HG02798 (cell line): ENCODE data around the gene WDR82.
A peak's percentile ranks its signal among the peaks of the same experiment; 100 is the strongest.

ENCODE experiments used
- ATAC-seq: cut with Tn5 transposase; IDR thresholded peaks from one replicate; pipeline ENCODE4 v1.9.1; 2021; ENCODE audit warnings: mild to moderate bottlenecking; ENCODE audit not compliant: unreplicated experiment, poor library complexity

Gene WDR82, protein sequence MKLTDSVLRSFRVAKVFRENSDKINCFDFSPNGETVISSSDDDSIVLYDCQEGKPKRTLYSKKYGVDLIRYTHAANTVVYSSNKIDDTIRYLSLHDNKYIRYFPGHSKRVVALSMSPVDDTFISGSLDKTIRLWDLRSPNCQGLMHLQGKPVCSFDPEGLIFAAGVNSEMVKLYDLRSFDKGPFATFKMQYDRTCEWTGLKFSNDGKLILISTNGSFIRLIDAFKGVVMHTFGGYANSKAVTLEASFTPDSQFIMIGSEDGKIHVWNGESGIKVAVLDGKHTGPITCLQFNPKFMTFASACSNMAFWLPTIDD

DNA sequence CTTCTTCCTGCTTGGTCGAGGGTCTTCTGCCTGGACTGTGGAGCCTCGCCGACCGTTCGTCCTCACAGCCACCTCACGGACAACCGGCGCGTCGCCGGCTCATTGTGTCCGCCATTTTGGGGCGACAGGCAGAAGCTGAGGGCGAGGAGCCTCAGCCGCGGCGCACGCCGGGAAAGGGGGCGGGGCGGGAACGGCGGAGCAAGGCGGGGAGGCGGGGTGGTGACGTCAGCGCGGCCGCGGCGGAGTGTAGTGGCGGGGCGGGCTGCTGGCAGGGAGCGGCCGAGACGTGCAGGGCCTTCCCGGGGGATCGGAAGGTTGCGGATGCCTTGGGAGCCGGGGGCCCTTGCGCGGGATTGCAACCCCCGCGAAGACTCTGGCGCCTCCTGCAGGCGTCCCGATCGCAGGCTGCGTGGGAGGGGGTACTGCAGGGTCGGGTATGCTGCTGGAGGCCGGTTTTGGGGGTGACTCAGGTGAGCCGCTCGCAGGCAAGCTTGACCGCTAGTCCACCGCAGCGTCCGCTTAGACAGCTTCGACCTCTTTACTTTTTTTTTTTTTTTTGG, at the start of gene WDR82:
Gene WDR82 (minus strand): TSS at position 140 of the 560 bp plus-strand sequence. CDS start 288 bp downstream, outside the sequence.
- peak; percentile 91 for ATAC-seq

DNA sequence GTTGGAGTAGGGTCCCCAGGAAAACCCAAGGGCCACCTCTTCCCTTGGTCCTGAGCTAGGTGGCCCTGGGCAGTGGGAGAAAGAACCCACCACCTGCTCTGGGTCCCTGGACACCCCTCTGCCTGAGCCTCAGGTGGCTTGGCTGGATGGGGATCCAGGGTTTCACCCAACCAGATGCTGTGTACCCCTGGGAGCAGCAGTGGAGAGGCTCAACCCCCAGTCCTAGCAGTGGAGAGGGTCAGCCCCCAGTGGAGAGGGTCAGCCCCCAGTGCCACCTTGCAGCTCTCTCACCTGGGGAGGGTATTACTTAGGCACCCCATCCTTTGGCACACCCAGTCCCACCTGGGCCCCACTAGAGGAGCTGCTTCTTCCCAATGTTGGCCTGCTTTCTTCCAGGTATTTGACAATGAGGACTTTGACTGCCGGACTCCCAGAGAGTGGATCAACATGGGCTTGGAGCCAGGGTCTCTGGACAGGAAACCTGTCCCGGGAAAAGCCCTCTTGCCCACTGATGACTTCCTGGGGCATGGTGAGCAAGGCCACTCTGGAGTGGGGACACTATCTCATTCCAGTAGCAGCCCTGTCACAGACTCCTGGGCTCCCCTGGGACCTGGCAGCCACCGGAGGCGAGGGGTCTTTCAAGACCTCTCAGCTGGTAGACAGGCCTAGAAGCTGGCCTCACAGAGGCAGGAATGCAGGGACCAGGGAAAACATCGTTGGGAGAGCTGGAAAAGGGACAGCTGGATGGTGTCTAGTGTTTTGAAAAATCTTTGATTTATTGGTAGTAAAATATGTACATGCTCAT, 49.2 kb upstream of the WDR82 start:
- no peak for ATAC-seq

DNA sequence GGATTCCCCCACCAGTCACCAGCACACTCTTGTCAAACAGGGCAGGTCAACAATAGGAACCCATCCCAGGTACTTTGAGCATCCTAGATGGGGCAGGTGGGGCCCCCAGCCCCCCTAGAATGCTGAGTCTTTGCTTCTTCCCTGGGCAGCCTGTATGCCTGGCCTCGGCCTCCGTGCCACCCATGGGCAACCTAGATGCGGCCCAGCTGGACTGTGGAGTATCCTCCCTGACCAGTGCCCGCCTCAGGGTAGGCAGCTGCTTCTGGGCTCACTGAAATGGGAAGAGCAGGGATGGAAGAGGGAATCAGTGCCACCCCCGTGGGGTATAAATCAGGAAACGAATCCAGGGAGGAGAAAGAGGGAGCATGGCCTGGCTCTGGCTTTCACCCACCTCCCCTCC, 48.5 kb upstream of the WDR82 start:
- ATAC-seq: no peak

DNA sequence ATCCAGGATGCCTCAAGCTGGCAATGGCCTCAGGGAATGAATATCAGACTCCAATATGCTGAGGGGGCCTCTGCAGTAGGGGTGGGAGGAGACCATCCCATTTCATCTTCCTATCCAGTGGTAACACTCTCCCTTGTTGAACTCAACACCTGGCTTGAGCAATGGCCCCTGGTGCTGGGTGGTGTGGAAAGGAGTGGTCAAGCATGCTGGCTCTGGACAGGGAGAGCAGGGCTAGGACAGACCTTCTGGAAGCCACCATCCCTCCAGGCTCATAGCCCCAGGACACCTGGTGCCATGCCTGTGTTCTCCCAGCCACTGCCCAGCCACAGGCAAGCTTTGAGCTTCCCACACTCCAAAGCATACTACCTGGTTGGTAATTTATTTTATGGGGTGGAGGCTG, 47.2 kb upstream of the WDR82 start:
- ATAC-seq: no peak

DNA sequence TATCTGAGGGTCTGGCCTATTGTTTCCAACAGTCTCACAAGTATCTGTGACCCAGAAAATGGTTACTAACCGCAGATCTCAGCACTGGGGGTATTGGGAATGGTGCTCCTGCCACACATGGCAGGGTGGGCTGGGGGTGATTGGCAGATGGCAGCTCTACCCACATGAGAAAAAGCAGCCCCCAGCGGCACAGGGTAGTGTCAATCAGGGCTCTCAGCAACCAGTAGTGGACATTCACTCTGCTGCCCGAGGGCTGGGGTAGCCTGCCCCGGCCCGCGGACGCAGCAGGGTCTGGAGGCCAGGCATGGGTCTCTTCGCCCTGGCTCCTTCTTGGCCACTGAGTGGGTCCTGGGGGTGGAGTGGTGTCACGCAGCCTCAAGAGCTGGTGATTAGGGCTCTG, 46.2 kb upstream of the WDR82 start:
- no peak for ATAC-seq

DNA sequence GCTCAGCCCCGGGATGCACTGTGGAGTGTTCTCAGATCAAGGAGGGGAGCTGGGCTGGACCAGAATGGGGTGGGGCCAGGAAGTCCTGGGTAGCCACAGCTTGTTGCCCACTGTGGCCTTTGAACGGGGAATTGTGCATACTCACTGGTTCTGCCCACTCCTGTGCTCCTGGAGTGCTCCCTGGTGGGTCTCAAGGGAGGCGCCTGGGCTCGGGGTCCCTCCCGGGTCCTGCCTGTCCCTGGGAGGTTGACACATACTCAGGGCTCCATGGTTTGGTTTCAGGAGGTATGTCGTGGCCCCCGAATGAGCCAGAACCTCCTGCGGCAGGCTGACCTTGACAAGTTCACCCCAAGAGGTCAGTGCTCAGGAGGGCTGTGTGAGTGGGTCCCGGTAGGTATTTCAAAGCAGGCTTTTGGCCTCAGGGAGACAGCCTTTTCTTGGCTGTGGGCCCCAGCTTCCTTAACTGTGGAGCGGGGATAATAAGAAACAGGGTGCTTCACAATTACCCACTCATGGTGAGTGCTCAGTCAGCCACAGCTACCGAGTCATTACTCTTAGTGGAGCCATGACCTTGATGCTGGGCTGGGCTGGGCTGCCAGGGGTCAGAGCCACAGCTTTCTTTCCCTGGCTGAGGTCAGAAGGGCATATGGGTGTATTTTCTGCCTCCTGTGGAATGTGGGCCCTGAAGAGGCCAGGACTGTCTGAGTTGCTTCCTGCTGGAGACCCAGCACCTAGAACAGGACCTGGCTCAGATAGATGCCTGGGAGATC, 45.3 kb upstream of the WDR82 start:
- ATAC-seq: no peak

DNA sequence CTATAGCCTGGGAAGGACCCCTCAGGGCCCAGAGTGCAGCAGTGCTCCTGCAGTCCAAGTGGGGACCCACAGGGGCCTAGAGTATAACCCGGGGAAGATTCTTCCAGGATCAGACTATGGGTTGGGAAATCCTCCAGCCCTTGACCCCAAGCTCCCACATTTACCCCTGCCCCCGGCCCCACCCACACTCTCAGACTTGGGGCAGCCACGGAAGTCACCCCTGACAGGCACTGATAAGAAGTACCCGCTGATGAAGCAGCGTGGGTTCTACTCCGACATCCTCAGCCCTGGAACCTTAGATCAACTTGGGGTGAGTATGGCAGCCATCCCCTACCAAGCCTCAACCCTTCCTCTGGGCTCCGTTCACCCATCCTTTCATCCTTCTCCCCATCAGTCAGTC, 44.0 kb upstream of the WDR82 start:
- ATAC-seq: no peak

DNA sequence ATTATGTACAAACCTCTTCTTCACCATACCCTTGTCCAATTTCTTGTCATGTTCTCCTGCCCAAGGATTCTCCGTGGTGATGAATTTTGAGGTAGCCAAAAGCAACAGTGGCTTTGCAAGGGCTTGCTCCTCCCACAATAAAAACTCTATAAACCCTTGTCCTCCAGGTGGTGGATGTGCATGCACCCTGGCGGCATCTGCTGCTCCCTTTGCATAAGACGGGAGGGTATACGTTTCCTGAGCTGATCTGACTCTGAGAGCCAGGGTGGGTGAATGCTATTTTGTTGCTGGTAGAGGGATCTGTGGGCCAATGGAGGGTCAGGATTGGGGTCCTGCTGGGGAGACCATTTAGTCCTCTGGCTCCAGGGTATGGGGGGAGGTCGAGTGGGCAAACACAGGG, 43.0 kb upstream of the WDR82 start:
- no peak for ATAC-seq

DNA sequence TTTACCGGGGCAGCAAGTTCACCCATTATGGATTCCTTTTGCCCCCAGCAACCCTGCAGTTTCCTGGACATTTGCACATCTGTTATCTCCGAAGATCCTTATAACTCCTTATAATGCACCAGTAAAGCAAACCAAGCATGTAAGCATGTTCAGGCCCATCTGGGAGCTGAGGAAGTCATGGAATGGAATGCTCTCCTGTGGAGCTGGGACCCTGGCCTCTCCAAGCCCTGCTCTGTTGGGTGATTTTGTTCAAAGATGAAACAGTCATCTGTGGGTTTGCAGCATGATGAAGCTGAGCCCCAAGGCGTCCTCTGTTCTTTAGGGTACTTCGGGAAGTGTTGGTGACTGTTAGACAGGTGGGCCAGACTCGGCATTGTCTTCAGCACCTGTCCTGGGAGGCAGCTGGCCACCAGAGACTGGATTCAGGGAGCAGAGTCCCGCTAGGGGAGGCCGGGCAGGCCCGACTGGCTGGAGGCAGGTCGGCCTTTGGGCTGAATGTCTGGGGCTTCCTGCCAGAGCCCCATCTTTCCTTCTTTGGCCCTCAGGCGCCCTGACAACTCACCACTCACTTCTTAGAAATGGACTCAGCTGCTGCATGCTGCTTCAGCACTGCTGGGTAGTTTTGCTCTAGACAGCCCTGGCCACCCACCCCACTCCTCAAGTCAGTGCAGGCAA, 41.6 kb upstream of the WDR82 start:
- ATAC-seq: no peak

DNA sequence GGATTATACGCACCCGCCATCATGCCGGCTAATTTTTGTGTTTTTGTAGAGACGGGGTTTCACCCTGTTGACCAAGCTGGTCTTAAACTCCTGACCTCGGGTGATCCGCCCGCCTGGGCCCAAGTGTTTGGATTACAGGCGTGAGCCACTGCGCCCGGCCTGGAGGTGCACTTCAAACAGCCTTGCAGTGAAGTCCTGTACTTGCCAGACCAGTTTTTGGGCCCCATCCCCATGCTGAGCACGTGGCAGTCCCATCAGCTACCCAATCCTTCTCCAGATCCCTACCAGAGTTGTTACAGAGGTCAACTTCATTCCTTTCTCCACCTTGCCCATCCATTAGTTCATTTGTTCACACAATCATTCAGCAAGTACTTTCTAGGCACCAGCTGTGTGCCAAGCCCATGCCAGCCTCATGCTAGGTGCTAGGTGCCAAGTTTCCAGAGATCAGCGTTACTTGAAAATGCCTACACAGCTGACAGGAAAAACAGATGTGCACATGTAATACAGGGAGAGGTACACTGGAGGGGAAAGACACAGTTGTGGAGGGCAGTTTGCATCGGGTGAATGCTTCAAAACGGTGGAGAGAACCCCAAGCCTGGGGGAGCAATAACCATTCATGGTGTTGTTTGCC, 39.9 kb upstream of the WDR82 start:
- no peak for ATAC-seq

DNA sequence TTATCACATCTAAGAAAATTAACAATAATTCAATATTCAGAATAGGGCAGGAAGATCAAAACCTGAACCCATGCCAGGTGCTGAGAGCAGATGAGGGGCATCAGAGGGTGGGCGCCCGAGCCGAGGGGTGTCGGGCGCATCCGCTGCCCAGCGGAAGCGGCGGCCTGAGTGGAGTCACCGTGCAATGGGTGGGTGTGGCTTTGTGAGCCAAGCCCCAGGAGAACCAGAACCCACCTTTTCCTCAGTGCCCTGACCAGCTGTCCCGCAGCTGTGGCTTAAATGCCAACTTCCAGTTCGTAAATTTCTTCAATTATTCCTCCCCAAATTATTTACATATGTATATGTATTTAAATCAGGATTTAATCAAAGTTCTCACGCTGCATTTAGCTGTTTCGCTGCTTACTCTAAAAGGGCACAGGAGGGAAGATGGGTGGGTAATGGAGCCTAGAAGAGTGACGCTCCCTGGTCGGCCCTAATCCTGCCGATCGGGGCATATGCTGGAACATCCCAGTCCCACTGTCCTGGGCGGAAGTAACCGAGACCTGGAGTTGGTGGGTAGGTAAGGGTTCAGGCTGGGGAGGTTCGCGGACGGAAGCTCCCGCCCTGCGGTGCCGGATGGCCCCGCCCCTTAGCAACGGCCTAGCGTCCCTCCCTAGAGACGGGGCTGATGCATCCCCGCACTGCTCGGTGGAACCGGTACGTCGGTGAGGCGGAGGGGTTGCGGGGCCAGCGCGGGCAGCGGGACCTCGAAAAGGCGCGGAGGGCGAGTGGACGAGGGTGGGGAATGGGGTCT, 39.0 kb upstream of the WDR82 start:
- ATAC-seq: no peak

DNA sequence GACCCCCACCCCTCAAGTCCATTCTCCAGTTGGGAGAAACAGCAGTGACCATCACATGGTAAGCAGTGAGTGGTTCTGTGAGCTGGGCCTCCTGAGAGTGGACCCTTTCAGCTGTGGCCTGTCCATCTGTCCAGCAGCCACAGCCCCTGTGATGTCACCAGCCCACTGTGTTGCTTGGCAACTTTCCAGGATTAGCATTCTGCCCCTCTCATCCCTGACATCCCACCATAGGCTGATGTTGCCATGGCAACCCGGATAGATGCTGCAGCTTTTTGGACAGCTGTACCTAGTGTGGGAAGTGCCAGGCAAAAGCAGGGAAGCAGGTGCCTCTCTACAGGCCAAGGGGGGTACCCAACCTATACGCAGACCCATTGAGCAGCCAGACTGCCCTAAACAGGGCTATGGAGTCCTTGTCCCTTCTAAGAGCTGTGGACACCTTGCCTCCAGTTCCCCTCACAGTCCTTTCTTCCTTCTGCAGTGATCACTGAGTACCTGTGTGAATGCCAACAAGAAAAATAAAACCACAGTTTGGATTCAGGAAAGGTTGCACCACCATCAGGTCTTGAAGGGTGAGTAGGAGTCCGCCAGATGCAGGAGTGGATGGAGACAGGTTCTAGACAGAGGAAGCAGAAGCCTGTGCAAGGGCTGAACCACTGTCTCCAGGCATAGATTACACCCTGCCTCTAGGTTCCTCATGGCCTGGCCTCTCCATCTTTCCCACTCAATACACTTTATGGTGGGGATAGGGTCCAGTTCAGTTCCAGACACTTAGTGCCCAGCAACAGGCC, 37.7 kb upstream of the WDR82 start, which contains the start of gene DNAH1:
Gene DNAH1 (plus strand): TSS at position 343 of the 788 bp plus-strand sequence. CDS start 6,124 bp downstream, outside the sequence.
- no peak for ATAC-seq

DNA sequence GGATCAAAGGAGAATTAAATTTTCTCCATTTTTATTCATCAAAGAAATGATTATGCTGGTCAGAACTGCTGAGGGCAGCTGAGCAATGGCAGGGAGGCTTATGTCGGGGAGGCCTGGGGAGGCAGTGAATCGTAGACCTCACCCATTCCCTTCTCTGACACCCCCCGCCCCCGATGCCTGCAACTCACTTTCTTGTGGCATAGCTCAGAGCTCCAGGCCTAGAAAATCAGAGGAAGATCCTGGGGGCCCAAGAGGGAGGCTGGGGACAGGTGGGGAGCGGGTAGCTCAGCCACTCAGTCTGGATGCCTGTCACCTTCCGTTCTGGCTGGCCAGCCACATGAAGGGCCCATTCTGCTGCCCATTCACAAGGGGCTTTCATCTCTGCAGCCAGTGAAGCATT, 36.6 kb upstream of the WDR82 start:
- ATAC-seq: no peak

DNA sequence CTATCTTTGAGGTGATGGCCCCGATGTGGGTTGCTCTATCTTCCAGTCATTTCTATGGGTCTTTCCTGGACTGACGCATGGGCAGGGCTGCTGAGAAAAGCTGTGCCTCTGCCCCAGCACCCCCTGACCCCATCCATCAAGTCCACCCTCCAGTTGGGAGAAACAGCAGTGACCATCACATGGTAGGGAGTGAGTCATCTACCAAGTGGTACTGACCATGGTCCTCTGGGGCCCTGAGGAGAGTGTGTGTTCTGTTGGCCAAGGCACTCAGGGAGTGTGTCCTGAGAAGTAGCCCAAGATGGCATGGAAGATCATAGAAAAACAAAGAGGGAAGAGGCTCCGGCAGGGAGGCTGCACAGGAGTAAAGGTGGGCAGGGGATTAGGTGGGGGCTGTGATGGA, 36.0 kb upstream of the WDR82 start:
- no peak for ATAC-seq

DNA sequence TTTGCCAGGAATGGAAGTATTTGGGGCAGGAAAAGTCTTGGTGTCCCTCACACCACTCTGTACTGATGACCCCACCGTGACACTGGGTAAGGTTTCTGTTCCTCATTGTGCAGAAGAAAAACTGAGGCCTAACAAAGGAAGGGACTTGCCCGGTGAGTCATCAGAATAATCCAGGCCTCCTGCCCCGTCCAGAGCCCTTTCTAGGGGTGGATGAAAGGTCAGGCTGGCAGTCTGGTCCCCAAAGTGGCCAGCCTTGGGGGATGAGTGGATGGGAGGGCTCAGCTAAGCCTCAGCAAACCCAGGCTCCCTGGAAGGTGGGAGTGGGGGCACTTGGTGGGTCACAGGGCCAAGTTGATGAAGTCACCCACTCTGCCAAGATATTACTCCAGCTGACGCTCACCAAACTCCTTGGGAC, 35.3 kb upstream of the WDR82 start:
- peak; percentile 82 for ATAC-seq

DNA sequence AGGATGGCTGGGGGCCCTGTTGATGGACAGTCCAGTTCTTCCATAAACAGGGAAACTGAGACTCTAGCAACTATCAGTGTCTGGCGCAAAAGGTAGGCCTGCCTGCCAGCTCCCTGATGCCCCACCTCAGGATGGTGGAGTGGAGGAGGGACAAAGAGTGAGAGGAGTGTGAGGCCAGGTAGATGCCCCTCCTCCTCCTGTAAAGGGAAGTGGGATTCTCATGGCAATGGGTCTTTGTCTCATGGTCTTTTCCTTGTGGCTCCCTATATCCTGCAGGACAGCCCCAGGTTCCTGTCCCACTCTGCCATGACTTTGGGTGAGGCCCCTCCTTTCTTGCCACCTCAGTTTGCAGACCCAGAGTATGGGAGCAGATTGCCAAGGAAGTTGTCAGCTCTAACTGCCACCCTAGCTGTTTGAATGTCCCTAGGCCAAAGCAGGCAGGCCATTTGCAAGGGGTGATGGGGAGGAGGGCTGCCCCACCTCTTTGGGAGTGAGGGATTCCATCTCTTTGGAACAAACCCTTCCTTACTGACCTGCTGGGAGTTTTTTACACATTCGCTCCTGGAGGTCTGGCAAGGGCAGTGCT, 34.8 kb upstream of the WDR82 start:
- ATAC-seq: no peak

DNA sequence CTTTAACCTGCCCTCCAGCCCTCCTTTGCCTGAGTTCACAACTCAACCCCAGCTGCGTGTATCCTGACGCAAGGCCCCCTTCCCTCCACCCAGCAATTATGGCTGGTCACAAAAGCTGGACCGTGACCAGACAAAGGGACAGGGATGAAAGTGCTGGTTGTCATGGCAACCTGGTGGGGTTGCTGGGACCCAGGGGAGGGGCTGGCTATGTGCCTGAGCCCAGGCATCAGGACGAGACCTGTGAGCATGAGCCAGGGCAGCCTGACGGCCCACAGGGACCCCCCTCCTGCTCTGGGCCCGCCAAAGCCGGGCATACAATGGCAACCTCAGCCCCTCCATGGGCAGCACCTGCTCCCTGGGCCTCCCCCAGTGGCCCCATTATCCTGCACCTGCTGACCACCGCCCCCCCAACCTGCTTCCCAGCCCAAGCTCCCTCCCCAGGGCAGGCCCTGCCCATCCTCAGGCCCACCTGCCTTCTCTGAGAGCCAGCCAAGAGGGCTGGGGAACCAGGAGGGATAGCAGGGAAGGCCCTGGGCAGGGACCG, 33.2 kb upstream of the WDR82 start:
- no peak for ATAC-seq
